GM11168 (cell line): Measurements from ENCODE around the gene MFAP4.

Experiments used
- in situ Hi-C: fragments of 300-500 bp; cut with MboI; formaldehyde crosslinking; loops from one replicate; pipeline ENCODE4 v1.12.0; 2022; ENCODE audit warnings: low sequenced_read_pairs; ENCODE audit not compliant: unreplicated experiment

MFAP4 gene

DNA sequence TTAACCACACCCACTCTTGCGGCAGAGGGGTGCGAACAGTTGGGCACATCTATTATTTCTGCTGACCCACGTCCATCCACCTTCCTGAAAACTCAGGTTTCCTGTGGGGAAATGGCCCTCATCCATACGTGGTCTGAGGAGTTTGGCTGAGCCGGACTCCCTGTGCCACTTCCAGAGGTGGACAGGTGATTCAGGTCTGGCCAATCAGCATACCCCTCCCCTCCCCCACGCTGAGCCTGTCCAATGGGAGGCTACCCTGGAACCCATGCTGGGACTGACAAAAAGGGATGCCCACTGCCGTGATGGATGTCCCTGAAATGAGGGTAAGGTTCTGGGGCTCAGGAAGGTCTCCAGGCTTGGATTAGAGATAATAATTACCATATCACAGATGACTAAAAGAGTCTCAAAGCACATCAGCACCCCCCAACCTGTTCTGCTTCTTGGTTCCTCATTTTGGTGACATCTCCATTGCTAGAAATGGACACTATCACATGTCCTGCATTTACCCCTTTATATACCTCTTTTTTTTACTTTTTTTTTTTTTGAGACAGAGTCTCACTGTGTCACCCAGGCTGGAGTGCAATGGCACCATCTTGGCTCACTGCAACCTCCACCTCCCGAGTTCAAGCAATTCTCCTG lies 14.0 kb downstream of the MFAP4 start:
- in situ Hi-C loops, result loop anchor here (25.0 kb wide), 1 partner anchor 389 kb away; no protein-coding TSS in a partner anchor

DNA sequence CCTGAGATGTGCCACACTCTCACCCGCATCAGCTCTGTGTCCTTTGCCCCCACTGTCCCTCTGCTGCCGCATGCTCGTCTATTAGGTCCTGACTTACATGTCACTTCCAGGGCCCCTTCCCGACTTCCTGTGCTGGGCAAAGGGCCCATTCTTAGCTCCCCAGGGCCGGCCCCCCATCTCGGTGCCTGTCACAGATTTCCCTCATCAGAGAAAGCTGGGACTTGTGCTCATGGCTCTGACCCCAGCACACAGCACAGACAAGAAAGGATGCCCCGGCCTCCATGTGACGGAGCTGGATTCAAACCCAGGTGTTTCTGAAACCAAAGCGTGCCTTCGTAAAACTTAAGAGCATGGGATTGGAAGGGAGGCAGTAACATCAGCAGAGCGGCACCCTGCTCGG lies 14.6 kb downstream of the MFAP4 start:
- in situ Hi-C loops, result loop anchor here (25.0 kb wide), 1 partner anchor 390 kb away; no protein-coding TSS in a partner anchor

DNA sequence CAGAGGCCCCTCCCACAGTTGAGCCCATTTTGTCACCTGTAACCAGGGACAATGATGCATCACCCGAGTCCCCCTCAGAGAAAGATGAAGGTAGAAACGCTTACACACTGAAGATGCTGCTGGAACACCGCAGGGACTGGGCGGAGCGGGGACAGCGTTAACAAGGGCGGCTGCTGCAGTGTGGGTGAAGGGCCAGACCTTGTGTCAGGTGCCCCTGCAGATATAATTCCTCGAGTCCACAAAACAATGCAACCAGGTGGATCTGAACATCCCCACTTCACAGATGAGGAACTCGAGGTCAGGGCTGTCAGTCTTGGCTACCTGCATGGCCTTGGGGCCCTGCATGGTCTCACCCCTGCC lies 15.0 kb downstream of the MFAP4 start:
- in situ Hi-C loops, result loop anchor here (25.0 kb wide), 1 partner anchor 390 kb away; no protein-coding TSS in a partner anchor

DNA sequence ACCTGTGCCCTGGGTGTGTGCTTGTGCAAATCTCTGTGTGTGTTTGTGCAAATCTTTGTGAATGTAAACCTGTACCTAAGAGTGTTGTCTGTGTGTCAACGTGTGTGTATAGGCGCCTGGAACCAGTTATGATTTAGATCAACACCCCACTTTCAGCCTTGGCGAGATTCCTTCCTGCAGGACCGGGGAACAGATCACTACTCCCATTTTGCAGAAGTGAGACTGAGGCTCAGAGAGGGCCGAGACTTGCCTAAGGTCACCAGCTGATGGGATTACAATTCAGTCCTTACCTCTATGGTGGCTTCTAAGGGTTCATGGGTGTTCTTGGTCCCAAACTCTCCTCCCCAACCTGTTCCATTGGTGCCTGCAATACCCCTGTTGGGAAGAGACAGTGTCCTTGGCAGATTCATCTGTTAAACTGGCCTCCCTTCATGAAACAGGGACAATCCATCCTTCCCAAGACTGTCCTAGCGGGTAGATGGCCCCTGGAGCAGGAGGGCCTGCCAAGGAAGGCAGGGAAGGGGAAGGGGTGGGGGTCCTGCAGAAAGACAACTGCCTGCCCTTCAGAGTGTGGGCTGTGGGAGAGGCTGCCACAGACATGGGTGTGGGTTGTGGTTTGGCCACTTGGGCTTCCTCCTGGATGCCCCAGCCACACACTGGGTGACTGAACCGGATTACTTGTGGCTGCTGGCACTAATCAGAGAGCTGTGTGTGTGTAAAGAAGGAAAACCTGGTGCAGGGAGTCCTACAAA lies 15.6 kb downstream of the MFAP4 start:
- in situ Hi-C loops, result loop anchor here (25.0 kb wide), 1 partner anchor 391 kb away; no protein-coding TSS in a partner anchor

DNA sequence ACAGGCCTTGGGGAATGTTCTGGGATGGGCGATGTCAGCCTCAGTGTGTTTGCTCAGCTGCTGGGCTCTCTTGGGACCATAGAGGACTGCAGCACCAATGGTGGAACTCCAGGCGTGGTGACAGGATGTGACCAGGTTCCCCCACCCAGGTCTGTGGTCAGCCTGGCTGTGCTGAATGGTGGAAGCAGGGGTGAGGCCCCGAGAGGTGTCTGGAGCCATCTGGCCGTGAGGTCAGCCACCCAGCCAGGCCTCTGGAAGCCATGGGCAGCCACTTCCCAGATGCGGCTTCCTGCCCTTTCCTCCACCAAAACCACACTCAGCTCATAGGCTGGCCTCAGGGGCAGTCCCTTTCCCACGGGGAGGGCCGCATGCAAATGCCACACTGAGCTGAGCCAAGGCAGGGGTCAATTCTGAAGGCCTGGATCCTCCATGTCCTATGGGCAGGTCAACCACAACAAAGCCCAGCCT lies 16.5 kb downstream of the MFAP4 start:
- in situ Hi-C loops, result loop anchor here (25.0 kb wide), 1 partner anchor 392 kb away; no protein-coding TSS in a partner anchor

DNA sequence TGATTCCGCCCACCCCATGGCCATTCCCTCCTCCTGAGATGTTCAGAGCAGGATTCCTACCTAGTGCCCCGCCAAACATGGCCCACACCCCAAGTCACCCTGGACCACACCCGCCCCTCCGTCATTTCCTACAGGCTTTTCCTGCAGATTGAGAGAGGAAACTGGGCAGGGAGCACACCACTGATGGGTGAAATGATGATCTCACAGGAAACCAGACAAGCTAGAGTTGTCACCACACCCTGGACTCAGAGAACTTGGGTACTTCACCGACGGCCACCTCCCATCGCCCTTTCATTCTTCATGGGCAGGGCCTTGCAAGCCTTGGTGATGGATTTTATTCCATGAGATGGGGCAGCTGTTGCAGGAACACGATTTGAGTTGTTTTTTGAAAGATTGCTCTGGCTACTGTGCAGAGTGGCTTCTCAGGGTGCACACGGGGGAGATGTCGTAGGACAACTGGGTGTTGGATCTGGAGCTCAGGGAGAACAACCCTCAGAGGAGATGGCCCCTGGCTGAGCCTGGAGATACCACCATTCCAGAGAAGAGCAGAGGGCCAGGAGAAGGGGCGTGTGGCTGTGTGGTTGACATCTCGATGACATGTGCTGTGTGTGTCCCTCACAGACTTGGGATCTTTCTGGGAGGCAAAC lies 17.0 kb downstream of the MFAP4 start:
- in situ Hi-C loops, result loop anchor here (25.0 kb wide), 1 partner anchor 392 kb away; no protein-coding TSS in a partner anchor

DNA sequence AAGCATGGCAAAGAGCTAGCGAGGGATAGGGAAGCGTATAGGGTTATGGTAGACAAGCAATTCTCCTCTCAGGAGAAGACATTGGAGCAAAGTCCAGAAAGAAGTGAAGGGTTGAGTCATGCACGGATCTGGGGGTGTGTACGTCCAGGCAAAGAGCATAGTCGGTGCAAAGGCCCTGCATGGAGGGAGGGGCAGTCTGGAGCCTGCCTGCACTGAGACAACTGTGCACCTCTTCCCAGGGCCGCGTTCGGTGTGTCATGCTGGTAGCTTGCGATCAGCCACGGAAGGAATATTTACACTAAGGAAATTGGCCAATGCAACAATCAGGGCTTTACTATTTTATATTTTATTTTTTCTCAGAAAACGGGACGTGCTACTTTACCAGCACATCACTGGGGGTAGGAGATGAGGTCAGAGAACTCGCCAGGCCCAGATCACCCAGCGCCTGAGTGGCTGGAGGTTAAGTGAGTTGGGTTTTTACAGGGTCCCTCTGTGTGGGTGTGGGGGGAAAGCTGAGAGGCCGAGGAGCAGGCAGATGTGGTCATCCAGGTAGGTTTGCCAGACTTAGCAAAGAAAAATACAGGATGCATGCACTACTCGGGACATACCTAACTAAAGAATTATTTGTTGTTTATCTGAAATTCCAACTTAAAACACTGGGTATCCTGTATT lies 17.7 kb downstream of the MFAP4 start:
- in situ Hi-C loops, result loop anchor here (25.0 kb wide), 1 partner anchor 393 kb away; no protein-coding TSS in a partner anchor

DNA sequence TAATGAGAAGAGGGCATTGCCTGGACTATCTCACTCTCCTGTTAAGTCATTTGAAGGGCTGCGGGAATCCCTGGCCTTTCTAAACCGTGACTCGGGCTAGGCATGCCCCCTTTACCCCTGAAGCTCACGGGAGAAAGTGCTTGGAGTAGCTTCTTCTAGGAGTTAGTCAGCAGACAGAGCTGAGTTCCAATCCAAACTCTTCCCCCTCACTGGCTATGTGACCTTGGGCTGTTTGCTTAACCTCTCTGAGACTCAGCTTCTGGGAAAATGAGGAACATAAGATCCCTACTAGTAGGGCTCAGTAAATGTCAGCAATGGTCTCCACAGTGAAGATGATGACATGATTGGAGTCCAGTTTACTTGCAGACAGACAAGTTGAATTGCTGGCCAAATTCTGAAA lies 18.8 kb downstream of the MFAP4 start:
- in situ Hi-C loops, result loop anchor here (25.0 kb wide), 1 partner anchor 394 kb away; no protein-coding TSS in a partner anchor

DNA sequence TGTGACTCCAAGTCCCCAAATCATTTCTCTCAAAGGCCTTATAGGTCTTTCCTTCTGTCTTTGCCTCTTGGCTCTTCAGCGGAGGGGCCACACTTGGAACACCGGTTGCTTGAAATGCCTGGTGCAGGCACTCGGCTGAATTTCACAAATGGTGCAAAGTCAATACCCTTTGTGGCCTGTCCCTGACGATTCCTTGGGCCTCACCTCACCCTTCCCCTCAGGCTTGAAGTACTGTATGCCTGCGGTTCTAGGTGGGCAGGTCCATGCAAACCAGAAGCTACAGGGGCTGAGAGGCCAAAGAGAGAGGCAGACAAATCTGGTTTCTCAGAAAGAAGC lies 20.4 kb downstream of the MFAP4 start:
- in situ Hi-C loops, result loop anchor here (25.0 kb wide), 1 partner anchor 396 kb away; no protein-coding TSS in a partner anchor

DNA sequence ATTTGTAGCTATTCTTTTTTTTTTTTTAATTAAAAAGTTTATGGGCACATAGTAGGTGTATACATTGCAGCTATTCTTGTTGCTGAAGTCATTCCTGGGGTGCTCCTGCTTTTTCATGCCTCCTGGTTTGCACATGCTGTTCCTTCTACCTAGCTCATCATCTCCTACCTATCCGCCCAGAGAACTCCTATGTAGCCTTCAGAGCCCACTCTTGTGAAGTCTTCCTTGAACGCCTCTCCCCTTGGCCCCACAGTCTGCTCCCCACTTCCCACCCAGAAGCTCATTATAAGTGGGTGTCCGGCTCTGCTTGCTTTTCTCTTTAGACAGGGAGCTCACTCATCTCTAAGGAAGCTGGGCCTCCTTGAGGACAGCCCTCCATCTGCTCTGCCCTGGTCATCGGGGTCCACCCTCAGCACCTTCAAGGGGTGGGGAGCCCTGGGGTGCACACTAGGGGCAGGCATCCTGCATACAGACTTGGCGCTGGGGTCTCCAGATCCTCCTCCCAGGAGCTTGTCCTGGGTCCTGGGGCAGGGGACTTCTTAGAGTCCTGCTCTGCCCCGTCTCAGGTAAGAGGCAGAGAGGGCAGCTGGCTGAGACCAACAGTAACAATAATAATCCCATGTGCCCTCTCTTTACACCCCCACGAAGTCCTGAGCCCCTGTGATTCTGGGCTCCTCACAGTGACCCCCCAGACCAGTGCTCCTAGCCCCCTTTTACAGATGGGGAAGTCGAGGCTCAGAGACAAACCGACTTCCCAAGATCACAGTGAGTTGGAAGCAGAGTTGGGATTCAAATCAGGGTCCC lies 21.0 kb downstream of the MFAP4 start:
- in situ Hi-C loops, result loop anchor here (25.0 kb wide), 1 partner anchor 396 kb away; no protein-coding TSS in a partner anchor

DNA sequence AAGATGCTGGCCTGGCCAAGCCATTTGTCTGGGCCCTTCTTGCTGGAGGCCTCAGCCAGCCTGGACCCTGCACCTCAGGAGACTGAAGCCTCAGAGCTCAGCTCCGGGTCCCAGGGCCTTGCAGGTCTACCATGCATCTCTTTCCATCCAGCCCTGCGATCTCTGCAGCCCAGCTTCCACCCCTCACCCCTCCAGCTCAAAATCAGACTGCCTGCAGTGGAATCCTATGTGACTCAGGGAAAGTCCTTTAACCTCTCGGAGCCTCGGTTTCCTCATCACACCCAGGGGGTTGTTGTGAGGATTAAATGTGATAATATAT lies 21.5 kb downstream of the MFAP4 start:
- in situ Hi-C loops, result loop anchor here (25.0 kb wide), 1 partner anchor 397 kb away; no protein-coding TSS in a partner anchor

DNA sequence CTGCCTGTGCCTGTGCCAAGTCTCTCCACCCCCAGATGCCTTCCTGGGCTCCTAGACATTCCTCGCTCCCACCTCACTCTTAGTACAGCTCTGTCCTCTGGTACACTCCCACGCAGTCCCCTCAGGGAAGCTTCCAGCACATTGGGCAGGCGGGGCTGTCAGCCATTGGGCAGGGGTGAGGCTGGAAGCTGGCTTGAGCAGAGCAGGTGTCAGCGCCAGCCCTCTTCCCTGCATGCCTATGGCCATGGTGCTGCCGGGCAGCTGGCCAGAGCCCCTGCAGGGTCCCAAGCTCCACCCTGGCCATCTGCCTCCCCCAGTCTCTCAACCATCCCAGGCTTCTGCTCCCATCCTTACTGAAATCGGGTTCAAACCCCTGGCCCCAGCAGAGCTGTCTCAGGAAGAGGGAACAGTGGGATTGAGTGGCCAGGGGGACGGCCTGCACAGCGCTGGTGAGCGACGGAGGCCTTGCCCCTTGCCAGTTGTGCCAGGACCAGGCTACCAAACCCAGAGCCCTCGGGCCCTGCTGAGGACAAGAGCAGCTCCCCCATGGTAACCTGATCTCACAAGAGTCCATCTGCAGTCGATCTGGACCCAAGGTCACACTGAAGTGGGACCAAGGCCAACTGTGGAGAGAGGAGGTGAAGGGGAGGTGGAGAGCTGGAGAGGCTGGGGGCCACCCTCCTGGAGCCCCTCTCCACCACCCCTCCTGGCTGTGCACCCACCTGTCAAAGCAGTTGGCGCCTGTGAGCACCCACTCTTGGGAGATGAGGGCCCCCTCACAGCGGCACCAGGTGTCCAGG lies 22.1 kb downstream of the MFAP4 start:
- in situ Hi-C loops, result loop anchor here (5.0 to 25.0 kb wide), 2 partner anchors 82 to 397 kb away; no protein-coding TSS in a partner anchor

DNA sequence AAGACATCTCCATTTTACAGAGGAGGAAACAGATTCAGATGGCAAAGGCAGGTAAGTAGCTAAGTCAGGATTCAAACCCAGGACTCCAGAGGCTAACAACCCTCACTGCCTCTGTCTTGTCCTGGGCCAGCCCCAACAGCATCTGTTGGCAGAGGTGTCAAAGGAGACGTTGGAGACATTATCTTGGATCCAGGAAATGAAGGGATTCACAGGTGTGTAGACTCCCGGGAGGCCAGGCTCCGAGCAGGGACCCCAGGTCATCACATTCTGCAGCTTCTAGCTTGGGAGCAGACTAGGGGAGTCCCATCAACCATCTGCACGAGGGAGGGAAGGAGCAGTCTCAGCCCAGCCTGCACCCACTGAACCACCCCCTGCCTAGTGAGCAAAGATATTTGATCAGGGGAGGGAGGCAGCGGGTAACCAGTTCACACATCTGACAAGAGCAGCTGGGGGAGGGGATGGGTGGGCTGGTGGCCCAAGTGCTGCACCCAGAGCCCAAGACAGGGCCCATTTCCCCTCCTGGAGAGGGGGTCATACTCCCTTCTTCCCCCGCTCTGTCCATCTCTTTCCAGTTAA lies 23.4 kb downstream of the MFAP4 start:
- in situ Hi-C loops, result loop anchor here (5.0 to 25.0 kb wide), 2 partner anchors 84 to 399 kb away; no protein-coding TSS in a partner anchor

DNA sequence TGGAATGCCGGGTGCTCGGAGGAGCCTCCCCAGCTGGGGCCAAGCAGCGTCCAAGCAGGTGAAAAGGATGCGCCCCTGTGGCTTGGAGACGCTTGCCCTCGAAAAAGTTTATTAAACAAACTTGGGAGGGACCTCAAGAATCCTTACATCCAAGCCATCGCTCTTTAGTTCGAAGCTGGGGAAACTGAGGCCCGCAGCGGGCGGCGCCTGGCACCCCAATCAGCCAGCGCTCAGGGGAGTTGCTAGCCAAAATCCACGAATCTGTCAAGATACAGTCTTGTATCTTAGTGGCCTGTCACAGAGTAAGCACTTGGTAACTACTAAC lies 23.9 kb downstream of the MFAP4 start:
- in situ Hi-C loops, result loop anchor here (5.0 to 25.0 kb wide), 2 partner anchors 84 to 399 kb away; no protein-coding TSS in a partner anchor

DNA sequence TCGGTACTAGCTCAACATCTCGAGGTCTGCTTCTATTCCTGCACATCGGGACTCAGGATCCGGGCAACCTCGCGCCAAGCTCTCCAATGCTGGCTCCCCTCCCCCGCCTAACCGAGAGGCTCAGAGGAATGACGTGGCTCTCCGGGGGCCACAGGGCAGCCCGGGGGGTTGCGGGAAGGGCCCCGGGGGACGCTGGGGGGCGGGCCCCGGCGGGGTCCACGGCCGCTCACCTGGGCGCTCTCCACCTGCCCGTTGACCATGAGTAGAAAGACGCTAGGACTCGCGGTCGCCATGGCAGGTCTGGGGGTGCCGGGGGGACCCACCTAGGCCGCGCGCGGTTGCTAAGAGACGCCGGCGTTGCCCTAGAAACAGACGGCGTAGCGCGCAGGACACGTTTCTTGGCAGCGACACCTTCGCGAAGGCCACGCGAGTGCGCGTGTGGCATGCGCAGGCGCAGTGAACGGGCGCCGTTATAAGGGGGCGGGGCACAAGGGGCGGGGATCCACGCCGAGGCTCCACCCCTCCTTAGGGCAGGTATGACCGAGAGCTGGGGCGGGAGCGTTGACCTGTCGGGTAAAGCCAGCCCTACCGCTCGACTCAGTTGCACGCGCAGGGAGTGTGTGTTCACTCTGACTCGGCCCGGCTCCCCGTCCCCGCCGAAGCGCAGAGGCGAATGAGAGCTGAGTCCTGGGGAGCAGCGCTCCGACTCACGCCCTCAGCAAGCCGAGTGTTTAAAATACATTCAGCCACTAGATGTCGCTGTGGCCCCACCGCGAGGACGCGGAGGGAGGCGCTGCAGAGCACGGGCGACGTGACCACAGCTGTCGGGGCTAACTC lies 24.5 kb downstream of the MFAP4 start, which contains the start of gene B9D1:
Gene B9D1, minus strand, starts transcription at position 447 of the 837 bp plus-strand sequence. Its CDS starts 154 bp downstream, at position 293.
- in situ Hi-C loops, result loop anchor here (5.0 to 25.0 kb wide), 2 partner anchors 85 to 400 kb away; no protein-coding TSS in a partner anchor

DNA sequence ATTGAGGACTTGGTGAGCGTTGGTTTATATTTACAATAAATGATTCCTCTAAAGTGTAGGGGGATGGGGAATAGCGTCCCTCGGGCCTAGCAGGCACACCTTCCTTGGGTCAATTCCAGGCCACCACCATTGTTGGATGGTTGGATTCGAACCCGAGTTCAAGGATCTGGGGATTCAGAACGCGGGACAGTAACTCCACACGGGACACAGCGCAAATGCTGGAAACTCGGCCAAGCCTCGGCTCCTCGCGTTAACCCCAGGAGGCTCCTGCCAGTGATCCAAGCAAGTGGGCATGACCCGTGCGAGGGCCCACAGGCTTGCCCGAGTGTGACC lies 25.1 kb downstream of the MFAP4 start:
- in situ Hi-C loops, result loop anchor here (5.0 to 25.0 kb wide), 2 partner anchors 85 to 400 kb away; no protein-coding TSS in a partner anchor

DNA sequence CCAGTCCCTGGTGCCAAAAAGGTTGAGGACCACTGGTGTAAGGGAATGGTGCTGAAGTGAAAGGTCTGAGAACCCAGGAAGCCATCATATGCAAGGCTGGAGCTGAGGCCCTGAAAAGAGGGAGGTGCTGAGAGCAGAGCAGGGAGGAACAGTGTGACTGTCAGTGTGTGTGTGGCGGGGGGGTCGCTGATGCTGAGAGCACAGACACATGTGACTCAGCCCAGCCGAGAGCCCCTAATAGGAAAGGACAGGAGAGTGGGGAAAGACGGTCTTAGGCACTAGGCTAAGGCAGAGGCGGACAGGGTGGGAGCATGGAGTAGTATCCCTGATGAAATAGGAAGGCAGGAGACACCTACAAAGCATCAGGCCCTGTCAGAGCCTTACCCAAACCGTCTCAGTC lies 25.7 kb downstream of the MFAP4 start:
- in situ Hi-C loops, result loop anchor here (5.0 to 25.0 kb wide), 2 partner anchors 86 to 401 kb away; no protein-coding TSS in a partner anchor
